Measurements from ENCODE around the gene RFC3.

GRCh38 chr13:33872005-33872351 lies 54.0 kb downstream of the RFC3 start:
- TF ChIP-seq CTCF (conservative IDR thresholded peaks at IDR 0.05 in 1 of 2, IDR thresholded peaks at IDR 0.05 in 1 of 2; ENCODE audit: low read depth in 1 of 2, low read length in 2 of 2) (no peak), EZH2 (IDR thresholded peaks at IDR 0.05; ENCODE audit: low read length, missing control alignments) (no peak)

Measured in fibroblast of lung (primary cell).